HG03520 (cell line): ENCODE data around the gene SERPINH1.
"Not testable (repeated sequence)": the region's sequence is repeated elsewhere in the genome, so short reads cannot be mapped to it uniquely, and the experiment has no call there.

Source experiments
- ATAC-seq: cut with Tn5 transposase; IDR thresholded peaks from one replicate; pipeline ENCODE4 v1.9.1; 2021; ENCODE audit warnings: mild to moderate bottlenecking, moderate library complexity; ENCODE audit not compliant: unreplicated experiment

Gene SERPINH1

DNA sequence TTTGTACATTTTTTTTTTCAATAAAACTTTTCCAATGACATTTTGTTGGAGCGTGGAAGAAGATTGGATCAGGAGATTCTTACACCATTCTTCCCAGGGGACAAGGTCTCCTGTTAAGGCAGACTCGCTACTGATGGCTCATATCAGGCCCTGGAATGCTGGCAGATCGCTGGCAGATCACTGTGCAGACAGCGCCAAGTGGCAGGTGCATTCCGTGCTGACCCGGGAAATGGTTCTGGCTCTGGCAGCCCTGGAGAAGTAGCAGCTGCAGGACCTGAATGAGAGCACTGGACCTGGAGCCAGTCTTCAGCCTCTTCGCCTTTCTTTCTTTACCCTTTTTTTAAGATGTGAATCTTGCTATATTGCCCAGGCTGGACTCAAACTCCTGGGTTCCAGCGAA, 10.7 kb downstream of the SERPINH1 start:
- no peak for ATAC-seq

DNA sequence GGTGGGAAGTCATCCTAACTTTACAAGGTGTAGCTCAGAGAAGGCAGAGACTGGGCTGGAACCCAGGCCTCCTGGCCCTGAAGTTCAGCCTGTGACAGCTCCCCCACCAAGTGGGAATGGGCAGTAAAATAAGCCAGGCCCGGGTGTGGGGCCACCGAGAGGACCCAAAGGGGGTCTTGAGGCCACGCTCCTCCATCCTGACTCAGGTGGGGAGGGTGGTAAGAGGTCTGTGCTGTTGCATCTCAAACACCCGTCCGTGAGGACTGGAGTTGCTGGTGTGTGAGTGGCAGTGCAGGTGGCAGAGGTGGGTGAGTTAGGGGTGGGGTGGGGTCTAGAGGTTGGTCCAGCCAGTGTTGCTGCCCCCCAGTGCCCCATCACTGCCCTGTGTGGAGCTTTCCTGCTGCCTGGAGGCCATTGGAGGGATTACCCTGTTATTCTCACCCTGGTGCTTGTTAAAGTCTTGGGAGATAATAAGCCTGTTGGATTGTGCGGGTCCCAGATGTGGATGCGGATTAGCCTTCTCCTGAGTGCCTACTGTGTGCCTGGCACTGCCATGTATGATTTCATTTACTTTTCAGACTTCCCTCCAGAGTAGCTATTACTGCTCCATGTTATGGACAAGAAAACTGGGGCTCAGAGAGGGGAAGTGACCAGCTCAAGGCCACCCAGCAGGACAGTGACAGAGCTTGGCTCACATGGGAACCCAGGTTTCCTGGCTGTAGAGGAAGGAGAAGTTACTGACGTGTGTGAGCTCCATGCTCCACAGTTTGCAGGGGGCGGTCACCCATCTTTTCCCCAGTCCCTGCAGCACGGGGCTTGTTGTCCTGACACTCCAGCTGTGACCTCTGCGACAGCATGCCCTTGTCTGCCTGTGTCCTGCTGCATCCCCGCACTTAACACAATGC, 12.9 kb downstream of the SERPINH1 start:
- ATAC-seq, result no peak

DNA sequence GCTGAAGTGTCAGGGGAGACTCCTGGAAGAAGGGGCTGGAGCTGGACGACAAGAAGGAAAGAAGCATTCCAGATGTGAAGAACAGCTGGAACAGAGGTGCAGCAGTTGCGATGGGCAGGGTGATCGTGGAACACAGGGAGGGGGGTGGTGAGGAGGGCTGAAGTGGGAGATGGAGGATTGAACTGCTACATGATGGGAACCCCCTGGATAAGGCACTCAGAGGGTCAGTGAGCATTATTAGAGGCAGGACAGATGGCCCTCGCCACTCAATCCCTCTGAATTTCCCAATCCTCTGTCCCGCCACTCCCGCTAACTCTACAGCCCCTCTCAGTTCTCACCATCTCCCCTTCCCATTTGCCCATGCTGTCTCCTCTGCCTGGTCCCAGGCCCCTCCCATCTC, 14.0 kb downstream of the SERPINH1 start:
- no peak for ATAC-seq

DNA sequence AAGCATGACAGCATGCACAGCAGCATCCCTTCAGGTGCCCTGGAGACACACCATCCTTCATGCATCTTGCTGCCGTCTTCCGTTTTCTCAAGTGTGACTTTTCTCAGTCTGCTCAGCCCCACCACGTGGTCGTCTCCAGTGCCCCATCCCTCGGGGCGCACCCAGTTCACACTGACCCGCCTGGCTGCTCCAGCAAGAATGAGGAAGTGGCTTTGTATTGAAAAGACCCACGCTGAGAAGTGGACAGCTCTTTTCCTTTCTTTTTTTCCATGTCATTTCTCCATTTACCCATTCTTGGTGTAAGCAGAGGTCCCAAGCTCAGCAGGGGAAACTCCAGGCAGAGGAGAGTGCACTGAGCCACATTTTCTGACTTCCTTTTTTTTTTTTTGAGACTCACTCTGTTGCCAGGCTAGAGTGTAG, 14.5 kb downstream of the SERPINH1 start:
- ATAC-seq, result no peak

DNA sequence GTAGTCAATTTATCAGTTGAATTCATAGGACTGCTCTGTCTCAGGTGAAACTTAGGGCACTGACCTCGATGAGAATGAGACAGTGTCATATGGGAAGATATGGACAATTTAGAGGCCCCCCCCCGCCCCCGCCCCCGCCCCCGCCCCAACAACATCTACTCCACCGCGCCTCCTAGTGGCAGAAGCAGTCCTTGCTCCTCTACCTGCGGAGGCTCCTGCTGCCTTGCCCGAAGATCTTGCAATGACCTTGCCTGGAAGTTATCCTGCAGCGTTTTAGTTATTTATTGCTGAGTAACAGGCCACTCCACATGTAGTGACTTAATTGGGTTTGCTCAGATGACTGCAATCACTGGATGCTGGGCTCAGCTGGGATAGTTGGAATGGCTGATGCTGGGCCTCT, 15.2 kb downstream of the SERPINH1 start:
- no peak for ATAC-seq

DNA sequence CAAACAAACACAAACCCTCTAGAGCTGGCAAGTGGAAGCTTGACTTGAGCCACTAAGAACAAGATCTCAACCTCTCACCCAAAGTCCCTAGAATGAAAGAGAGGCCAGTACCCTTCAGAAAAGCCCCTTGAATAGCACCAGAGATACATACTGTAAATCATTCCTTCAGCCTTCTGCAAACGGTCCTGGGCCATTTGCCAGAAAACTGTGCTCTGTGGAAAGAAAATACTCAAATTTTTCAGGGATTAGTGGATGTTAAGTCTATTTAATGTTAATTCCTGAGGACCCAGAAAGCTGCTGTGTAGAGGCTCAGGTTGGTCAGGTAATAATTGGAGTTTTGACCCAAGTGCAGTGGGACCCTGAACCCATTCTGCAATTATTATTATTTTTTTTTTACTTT, 16.9 kb downstream of the SERPINH1 start:
- ATAC-seq, result no peak

DNA sequence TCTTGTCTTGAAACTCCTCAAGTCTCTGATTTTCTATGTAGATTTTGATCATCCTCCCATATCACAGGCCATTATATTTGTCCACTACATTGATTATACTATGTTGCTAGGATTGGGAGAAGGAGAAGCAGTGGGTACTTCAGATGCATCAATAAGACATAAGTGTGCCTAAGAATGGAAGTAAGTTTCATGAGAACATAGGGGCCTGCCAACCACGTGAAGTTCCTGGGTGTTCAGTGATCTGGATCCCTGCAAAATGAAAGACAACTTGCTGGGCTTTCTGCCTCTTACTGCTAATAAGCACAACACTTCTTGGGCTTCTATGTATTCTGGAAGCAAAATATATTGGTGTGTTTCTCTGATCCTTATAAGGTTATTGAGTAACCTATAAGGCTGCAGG, 17.8 kb downstream of the SERPINH1 start:
- no peak for ATAC-seq

DNA sequence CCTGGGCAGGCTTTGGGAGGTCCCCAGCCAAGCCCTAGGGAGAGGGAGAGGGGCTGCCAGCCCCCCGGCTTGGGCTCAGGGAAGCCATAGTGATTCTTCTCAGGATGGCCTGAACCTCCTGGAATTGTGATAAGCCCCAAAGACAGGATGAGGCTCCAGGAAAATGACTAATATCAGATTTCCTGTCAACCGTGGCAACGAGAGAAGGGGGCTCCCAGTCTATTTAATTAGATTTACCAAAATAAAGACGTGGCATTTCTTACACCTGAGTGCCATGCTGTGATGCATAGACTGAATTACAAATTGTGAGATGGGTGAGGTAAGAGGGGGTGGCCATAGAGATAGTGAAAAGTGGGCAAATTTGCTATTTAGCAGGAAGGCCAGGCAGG, 20.4 kb downstream of the SERPINH1 start:
- ATAC-seq, result no peak

DNA sequence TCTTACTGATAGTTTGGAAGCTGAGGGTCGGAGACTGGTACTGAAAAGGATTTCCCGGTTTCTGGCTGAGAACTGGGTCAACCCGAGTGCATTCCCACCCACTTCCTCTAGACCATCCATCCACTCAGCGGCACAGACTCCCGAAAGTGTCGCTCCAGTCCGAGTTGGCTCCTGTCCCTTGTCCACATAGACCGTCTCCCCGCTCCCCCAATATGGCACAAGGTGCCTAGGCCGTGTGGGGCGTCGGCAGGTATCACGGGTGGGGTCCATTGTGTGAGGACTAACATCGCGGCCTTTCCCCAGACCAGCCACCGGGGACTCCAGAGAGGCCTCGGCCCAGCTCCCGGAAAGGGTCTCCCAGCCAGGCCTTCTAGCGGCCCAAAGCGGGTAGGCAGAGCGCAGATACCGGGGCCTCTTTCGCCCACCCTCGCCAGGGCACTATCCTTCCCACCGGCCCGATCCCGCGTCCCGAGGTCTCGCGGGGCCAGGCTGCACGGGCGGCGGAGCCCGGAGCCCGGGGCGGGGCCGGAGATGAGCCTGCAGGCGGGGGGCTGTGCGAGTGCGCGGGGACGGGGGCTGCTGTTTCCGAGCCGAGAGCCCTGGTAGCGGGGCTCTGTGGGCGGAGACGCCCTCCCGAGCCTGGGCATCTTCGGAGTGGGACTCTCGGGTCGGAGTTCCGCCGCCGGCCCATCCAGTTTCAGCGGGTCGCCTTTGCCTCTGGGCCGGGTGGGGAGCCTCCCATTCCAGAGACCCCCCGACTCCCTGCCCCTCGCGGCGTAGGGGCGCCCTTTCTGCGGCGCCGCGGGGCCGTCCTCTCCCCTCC, 21.1 kb downstream of the SERPINH1 start:
- ATAC-seq, result peak; percentile 69

DNA sequence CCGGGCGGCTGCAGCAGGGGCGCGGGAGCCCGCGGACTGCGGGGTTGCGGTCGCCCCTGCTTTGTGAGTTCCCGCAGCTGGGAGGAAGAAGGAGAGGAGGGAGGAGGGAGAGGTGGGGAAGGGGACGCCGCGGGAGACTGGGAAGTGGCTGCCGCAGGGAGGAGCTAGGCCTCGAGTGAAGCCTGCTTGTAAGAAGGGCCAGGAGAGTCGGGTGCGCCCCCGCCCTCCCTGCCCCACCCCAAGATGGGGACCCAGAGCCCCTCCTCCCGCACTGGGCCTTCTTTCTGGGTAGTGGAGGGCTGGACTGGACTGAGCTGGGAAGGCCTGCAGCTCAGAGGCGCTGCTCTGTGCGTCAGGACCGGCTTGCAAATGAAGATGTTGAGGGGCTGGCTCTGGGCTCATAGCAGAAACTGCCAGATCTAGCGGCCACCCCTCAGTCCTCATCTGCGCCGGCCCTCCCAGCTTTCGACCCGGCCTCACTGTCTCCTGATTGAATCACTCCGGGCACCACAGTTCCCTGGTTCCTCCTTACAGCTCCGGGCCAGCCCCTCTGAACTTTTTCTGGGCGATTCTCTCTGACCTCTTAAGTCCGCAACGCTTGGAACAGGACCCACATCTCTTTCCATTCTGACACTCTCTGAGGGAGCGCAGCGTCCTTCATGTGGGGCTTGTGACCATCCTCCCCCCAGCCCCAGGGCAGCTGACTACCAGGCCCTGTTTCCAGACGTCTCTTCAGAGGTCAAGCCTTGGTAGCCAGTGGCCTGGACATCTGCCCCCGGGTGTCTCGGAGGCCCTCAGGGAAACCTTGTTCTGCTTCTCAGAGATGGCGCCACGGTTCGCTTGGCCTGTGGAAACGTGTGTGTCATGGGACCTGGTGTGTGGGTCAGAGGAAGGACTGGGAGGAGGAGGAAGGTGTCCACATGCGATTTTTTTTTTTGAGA, 21.9 kb downstream of the SERPINH1 start:
- no peak for ATAC-seq

DNA sequence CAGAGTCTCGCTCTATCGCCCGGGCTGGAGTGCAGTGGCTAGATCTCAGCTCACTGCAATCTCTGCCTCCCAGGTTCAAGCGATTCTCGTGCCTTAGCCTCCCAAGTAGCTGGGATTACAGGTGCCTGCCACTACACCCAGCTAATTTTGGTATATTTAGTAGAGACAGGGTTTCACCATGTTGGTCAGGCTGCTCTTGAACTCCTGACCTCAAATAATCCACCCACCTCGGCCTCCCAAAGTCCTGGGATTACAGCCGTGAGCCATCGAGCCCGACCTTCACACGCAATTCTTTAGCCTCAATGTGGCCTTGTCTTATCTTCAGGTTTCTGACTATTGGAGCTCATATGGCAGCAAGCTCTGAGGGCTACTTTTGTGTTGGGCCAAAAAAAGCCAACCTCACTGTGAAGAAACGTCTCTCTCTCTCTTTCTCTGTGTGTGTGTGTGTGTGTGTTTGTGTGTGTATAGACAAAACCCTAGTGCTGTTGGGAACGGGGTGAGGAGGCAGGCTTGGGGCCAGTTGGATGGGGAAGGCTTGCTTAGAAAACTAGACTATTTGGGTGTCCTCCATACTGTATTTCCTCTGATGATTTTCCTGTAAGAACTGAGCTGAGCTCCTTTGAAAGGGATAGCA, 22.7 kb downstream of the SERPINH1 start:
- not testable (repeated sequence) for ATAC-seq

DNA sequence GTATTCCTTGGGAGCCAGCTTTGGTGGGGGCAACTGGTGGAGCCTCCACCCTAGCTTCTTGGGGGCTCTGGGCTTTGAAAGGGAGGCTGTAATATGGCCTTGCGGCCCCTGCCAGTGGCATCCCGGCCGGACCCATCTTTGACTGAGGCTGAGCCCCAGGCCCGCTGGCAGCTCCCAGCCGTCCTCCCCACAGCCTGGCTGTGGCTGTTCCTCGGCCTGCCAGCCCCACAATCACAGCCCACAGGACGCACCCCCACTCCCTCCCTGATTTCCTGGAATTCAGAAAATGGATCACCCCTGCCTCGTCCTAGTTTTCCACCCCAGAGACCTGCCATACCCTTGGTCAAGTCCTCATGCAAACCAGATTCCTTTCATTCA, 23.2 kb downstream of the SERPINH1 start:
- no peak for ATAC-seq

DNA sequence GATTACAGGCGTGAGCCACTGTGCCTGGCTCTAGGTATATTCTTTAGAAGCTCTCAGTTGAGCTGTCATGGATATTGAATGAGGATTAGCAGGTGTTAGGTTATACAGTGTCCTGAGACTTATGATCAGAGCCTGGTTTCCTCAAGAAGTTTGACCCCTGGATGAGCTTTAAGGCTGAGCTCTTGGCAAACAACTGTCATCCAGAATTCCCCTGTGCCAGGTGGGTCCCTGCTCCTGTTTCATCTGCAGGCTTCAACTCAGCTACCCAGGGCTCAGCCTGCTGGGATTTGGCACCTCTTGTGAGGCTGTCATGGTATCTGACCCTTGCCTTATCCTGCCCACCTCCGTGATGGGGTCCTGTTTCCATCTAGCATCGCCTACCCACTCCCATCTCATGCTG, 24.3 kb downstream of the SERPINH1 start:
- no peak for ATAC-seq

DNA sequence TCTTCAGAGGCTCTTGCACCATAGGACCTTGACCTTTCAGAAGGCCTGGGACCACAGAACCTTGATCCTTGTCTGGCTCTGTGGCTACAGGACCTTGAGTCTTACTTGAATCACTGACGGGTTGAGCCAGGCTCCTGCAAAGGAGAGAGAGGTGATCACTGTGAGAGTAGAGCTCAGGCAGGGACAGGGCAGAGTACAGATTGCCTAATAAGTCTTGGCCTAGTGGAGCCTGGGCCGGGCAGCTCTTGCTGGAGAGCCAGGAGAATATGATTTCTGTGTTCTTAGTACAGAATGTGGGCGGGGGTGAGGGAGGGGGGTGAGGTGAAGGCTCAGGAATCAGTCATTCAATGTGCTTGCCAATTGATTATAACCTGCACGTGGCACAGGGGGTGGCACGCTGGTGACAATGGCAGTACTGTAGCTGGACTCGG, 26.0 kb downstream of the SERPINH1 start:
- no peak for ATAC-seq

DNA sequence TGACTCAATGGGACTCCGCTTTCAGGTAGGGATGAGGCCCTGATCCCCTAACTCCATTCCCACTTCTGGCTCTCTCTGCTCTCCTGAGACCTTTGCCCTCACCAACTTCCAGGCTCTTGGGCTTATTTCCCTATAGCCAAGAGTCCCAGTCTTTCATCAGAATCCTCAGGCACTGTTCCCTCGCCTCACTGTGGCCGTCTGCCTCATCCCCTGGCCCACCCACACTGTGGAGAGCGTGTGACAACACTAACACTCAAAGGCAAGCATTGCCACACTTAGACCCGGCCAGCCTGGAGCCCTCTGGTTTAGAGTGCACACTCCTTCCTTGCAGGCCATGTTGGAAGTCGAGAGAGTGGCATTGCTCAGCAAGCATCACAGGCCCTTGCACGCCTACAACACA, 27.0 kb downstream of the SERPINH1 start:
- ATAC-seq, result no peak

DNA sequence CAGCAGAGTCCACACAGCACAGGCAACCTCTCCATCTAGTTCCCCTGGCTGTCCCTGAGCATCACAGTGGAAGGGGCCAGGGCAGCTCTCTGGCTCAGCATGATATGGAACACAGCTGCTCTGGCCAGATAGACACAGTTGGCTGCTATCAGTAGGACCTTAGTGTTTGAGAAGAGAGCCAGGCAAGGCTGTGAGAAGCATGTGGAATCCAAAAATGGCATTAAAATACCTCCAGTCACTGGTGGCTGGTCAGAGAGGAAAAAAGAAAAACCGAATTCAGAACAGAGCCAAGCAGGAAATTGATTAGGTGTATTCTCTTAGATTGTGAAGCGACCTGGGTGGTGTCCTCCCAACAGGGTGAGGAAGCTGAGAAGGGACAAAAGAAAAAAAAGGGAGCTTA, 27.9 kb downstream of the SERPINH1 start:
- no peak for ATAC-seq

DNA sequence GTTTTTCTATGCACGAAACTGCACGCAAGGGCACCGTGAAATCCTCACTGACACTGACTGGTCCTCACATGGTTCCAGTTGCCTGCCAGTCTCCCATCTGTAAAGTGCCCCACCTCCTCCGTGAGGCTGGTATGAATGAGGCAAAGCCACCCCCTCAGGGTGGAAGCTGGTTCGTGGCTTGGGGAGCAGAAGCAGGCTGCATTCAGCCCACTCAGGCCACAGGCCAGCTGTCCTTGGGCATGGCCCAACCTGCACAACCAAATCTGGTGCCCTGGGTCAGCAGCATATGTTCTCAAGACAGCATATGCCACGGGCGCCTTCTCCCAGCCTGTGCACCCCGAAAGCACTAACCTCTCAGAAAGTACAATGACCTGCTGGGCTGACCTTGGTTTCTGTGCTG, 29.3 kb downstream of the SERPINH1 start:
- no peak for ATAC-seq

DNA sequence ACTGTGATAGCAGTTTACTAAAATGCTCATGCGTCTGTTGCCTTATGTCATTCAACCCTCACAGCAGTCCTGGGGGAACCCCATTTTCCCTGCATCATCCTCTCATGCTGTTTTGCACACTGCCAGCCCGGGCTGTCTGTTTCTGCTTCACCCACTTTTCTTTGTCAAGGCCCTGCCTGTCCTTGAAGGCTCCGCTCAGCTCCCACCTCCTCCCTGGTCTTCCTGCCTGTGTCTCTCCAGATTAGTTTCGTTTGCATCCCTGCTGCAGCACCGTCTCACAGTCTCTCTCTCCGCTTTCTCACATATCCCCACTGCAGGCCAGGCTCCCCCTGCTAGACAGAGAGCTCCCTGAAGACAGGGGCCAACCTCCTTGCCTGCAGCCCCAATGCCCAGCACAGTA, 29.9 kb downstream of the SERPINH1 start:
- ATAC-seq, result no peak

DNA sequence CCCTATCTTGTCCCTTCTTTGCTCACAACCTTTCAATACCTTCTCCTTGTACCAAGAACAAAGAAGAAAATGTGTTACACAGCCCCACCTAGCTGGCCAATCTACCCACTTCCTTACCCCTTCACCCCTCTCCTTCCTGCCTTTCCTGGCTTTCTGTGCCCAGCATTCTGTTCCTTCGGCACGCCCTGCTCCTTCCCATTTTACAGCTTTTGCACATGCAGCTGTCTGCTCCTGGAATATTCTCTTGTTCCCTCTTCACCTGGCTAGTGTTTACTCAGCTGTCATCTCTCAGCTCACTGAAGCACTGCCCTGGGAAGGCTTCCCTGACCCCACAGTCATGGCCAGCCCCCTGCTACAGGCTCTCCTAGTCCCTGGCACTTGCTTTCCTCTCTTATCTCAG, 30.7 kb downstream of the SERPINH1 start:
- ATAC-seq, result no peak

DNA sequence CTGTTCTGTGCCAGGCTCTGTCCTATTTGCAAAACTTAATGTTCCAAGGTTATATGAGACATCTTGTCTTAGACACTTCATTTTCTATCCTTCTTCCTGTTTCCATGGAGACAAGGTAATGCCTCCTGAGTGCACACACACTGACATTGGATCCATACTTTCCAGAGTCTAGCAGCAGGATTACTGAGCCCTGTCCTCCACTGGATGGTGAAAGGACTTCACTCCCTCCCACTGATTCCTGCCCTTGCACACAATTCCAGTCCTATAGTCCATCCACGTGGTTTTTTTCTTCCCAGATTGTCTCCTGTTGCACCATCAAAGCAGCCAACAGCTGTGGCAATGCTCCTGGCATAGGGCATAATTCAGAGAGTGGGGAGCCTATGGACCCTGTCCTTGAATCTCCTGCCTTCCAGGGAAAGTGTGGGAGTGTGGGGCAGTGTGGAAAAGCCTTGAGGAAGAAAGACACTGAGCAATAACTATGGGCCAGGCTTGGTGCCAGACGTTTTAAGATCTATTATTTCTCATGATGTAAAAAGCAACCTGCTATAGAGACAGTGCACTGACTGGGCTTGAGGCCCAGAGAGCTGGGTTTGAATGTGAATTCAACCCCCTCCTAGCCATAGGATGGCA, 31.3 kb downstream of the SERPINH1 start:
- no peak for ATAC-seq
